Parathyroid adenoma (tissue), 2 donors: Measurements from ENCODE around the gene RORB.

Experiments
- H2AFZ ChIP-seq: fragments of 300-600 bp; sonication (generic); one replicate; pipeline ENCODE4 v1.7.0; 2017; ENCODE audit warnings: antibody characterized with exemption, mild to moderate bottlenecking
- H3K27ac ChIP-seq: fragments of 300-600 bp; sonication (generic); one replicate; pipeline ENCODE4 v1.7.0; 2017
- H3K27me3 ChIP-seq: fragments of 300-600 bp; sonication (generic); one replicate; pipeline ENCODE4 v1.7.0; 2017; ENCODE audit warnings: low read length; ENCODE audit not compliant: control insufficient read depth, insufficient read depth
- H3K36me3 ChIP-seq: fragments of 300-600 bp; sonication (generic); one replicate; pipeline ENCODE4 v1.7.0; 2017; ENCODE audit warnings: low read length; ENCODE audit not compliant: control insufficient read depth, insufficient read depth
- H3K4me1 ChIP-seq: fragments of 300-600 bp; sonication (generic); one replicate; pipeline ENCODE4 v1.7.0; 2017; ENCODE audit warnings: control low read depth
- H3K4me2 ChIP-seq: fragments of 300-600 bp; sonication (generic); one replicate; pipeline ENCODE4 v1.7.0; 2017; ENCODE audit warnings: low read length
- H3K4me3 ChIP-seq: fragments of 300-600 bp; sonication (generic); one replicate; pipeline ENCODE4 v1.7.0; 2017; ENCODE audit warnings: low read depth, low read length
- H3K79me2 ChIP-seq: fragments of 300-600 bp; sonication (generic); one replicate; pipeline ENCODE4 v1.7.0; 2017; ENCODE audit warnings: control low read depth
- H3K9ac ChIP-seq: fragments of 300-600 bp; sonication (generic); one replicate; pipeline ENCODE4 v1.7.0; 2017; ENCODE audit warnings: mild to moderate bottlenecking
- H3K9me3 ChIP-seq: fragments of 300-600 bp; sonication (generic); one replicate; pipeline ENCODE4 v1.7.0; 2017; ENCODE audit warnings: low read length; ENCODE audit not compliant: control insufficient read depth
- TF ChIP-seq, protein P1 (sequence below): fragments of 300-600 bp; sonication (generic); IDR thresholded peaks from one replicate; pipeline ENCODE4 v1.7.0; 2017; ENCODE audit warnings: antibody characterized with exemption, mild to moderate bottlenecking
- donor health status: primary hyperparathyroidism.

The RORB gene

DNA sequence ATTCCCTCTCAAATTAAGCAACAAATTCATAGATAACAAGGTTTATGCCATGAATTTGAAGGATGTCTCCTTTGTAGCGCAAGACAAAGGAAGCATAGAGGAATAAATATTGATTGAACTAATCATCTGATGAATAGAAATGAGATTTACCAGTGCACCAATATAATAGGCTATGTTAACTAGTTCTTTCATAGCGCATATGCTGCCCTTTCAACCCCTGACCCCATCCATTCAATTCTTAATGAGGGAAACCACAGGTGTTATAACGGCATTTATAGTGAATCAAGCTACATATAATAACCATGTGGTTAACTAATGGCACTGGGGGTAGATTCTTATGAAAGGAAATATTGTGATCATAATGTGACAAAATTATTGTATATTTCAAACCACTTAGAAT, 6.5 kb downstream of the RORB start:
- Histone ChIP-seq H3K27me3 (no peaks in the 10 kb centered on the region), H3K4me1 (no peaks in the 10 kb centered on the region), H3K4me3 (no peak overlapping the region), H3K9me3 (no peaks in the 10 kb centered on the region), H3K27ac (no peak overlapping the region), H2AFZ (no peak overlapping the region), H3K79me2 (no peaks in the 10 kb centered on the region), H3K4me2 (no peak overlapping the region), H3K9ac (no peak overlapping the region), H3K36me3 (no peaks in the 10 kb centered on the region)
- TF ChIP-seq, protein P1, sequence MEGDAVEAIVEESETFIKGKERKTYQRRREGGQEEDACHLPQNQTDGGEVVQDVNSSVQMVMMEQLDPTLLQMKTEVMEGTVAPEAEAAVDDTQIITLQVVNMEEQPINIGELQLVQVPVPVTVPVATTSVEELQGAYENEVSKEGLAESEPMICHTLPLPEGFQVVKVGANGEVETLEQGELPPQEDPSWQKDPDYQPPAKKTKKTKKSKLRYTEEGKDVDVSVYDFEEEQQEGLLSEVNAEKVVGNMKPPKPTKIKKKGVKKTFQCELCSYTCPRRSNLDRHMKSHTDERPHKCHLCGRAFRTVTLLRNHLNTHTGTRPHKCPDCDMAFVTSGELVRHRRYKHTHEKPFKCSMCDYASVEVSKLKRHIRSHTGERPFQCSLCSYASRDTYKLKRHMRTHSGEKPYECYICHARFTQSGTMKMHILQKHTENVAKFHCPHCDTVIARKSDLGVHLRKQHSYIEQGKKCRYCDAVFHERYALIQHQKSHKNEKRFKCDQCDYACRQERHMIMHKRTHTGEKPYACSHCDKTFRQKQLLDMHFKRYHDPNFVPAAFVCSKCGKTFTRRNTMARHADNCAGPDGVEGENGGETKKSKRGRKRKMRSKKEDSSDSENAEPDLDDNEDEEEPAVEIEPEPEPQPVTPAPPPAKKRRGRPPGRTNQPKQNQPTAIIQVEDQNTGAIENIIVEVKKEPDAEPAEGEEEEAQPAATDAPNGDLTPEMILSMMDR, result no peak

DNA sequence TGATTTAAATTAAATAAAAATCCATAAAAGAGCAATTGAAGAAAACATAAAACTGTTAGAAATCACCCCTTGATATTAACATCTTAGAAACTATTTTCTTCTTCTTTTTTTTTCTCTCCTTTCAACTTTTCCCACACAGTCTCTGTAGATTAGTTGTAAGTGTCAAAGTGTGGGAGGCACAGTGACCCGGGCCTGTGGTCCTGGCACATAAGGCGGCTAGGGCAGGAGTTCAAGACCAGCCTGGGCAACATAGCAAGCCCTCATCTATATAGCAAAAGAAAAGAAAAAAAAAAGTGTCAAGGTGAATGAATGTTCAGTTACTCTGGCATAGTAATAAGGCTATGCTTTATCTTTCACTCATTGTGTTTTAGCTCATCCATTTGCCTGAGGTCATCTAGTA, 14.2 kb downstream of the RORB start:
- Histone ChIP-seq H2AFZ (no peak overlapping the region), H3K79me2 (no peaks in the 10 kb centered on the region), H3K9ac (no peak overlapping the region), H3K36me3 (no peaks in the 10 kb centered on the region), H3K4me3 (no peak overlapping the region), H3K4me1 (no peaks in the 10 kb centered on the region), H3K9me3 (no peaks in the 10 kb centered on the region), H3K27me3 (no peaks in the 10 kb centered on the region), H3K4me2 (no peak overlapping the region), H3K27ac (no peak overlapping the region)
- TF ChIP-seq, protein P1, result no peak

DNA sequence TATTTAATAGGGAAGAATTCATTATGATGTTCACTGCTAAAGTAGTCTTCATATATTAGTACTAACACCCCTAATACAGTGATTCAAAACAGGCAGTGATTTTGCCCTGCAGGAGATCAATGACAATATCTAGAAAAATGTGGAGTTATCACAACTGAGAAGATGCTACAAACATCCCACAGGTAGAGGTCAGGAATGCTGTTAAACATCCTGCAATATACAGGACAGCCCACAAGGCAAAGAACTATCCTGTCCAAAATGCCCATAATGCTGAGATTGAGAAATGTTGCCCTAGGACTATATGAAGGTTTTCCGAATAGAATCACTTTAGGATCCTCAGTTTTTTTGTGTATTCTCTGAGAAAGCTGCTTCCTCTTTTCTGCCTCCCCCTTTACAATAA, 15.3 kb downstream of the RORB start:
- Histone ChIP-seq H3K9ac (no peak overlapping the region), H3K27ac (no peak overlapping the region), H3K79me2 (no peaks in the 10 kb centered on the region), H3K4me3 (no peak overlapping the region), H3K4me1 (no peaks in the 10 kb centered on the region), H2AFZ (no peak overlapping the region), H3K36me3 (no peaks in the 10 kb centered on the region), H3K9me3 (no peaks in the 10 kb centered on the region), H3K4me2 (no peak overlapping the region), H3K27me3 (no peaks in the 10 kb centered on the region)
- TF ChIP-seq, protein P1, result no peak

DNA sequence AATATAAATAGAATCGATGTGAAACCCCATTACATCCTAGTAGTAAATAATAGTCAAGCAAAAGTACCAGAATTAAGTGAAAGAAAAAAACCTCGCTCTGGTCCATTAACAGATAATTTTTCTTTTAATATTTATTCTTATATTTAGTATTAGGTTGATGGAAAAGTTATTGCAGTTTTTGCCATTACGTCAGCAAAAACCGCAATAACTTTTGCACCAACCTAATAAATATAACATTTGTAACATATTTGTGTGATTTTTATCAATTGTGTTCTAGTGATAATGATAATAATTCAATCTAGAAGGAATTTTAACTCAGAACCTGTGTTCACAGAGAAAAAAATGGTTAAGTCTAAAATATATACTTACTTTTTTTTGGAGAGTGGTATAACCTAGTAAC, 16.1 kb downstream of the RORB start:
- H3K4me1 ChIP-seq, result no peaks in the 10 kb centered on the region
- no peak overlapping the region for H3K4me3 ChIP-seq
- no peaks in the 10 kb centered on the region for H3K36me3 ChIP-seq
- no peaks in the 10 kb centered on the region for H3K79me2 ChIP-seq
- H3K9ac ChIP-seq, result no peak overlapping the region
- H3K9me3 ChIP-seq, result no peaks in the 10 kb centered on the region
- no peak overlapping the region for H2AFZ ChIP-seq
- H3K4me2 ChIP-seq, result no peak overlapping the region
- H3K27me3 ChIP-seq, result no peaks in the 10 kb centered on the region
- no peak overlapping the region for H3K27ac ChIP-seq
- TF ChIP-seq, protein P1, result no peak

DNA sequence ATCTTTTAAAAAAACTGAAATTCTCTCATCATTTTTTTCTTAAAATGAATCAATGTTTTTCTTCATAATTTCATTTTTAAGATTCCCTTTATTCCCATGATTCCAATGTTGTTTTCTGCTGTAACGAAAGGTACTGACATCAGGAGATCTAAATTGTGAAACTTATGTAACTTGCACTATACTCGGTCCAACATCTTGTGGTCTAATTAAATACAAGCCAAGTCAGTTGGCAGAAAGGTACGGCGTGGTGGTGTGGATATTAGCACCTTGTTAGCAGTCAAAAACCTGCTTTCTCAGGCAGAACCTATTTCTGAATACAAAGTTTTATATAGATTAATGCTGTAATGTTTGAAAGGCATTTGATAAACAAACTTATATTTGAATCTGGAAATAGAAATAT, 20.1 kb downstream of the RORB start:
- no peak overlapping the region for H3K4me3 ChIP-seq
- no peaks in the 10 kb centered on the region for H3K9me3 ChIP-seq
- no peak overlapping the region for H3K4me2 ChIP-seq
- no peak overlapping the region for H3K9ac ChIP-seq
- H3K36me3 ChIP-seq, result no peaks in the 10 kb centered on the region
- no peak overlapping the region for H2AFZ ChIP-seq
- TF ChIP-seq, protein P1, result no peak
- H3K4me1 ChIP-seq, result no peaks in the 10 kb centered on the region
- no peaks in the 10 kb centered on the region for H3K27me3 ChIP-seq
- no peak overlapping the region for H3K27ac ChIP-seq
- no peaks in the 10 kb centered on the region for H3K79me2 ChIP-seq
